ENCODE measurements around the gene ETS1. TPM values are rescaled to one million over a fixed set of nuclear protein-coding genes. Genes with fewer than 3 reads are reported as not detected.

ETS1 gene
- total and polyA plus RNA-seq, 2 experiments from 2014 or later, result 25.6 to 52.6 TPM

DNA sequence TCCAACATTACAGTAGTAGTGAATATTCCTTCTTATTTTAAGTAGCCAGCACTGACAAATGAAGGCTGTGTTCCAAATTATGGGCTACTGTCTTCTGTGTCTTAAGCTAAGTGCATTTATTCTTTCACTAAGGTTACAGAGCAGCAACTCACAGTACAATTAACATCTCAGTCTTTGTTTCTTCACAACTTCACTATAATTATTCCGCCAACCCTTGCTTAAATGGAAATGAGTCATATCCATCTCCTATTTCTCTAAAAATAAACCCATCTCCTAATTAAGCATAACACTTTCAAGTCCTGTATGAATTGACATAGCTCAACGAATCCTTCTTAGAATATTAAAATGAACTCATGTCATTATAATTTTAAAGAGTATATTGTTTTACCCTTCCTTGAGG is 6.7 kb downstream of the ETS1 start:
- peaks cover 6% of the 10 kb centered on the region for H3K27me3 Mint-ChIP-seq (ENCODE audit: insufficient read depth, low read depth, poor library complexity)
- no peak overlapping the region for H3K4me3 ChIP-seq
- H3K36me3 ChIP-seq (ENCODE audit: insufficient read depth), result no peaks in the 10 kb centered on the region
- no peaks in the 10 kb centered on the region for H3K9me2 ChIP-seq (ENCODE audit: insufficient read depth)
- H3K27me3 ChIP-seq (ENCODE audit: insufficient read depth), result no peaks in the 10 kb centered on the region
- DNase-seq (ENCODE audit: low spot score), result no peak
- H3K4me1 Mint-ChIP-seq, result peaks cover 88% of the 10 kb centered on the region
- no peak for TF ChIP-seq POLR2AphosphoS5 (IDR thresholded peaks at IDR 0.05; ENCODE audit: low read depth)
- TF ChIP-seq STAT1 (IDR thresholded peaks at IDR 0.05; ENCODE audit: unreplicated experiment), result no peak
- no peak for TF ChIP-seq ZNF331 (CRISPR knock-in tag; IDR thresholded peaks at IDR 0.05; ENCODE audit: low read depth)
- TF ChIP-seq NANOG (IDR thresholded peaks at IDR 0.05; ENCODE audit: borderline replicate concordance), result no peak
- TF ChIP-seq, protein P1, sequence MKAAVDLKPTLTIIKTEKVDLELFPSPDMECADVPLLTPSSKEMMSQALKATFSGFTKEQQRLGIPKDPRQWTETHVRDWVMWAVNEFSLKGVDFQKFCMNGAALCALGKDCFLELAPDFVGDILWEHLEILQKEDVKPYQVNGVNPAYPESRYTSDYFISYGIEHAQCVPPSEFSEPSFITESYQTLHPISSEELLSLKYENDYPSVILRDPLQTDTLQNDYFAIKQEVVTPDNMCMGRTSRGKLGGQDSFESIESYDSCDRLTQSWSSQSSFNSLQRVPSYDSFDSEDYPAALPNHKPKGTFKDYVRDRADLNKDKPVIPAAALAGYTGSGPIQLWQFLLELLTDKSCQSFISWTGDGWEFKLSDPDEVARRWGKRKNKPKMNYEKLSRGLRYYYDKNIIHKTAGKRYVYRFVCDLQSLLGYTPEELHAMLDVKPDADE (IDR thresholded peaks at IDR 0.05), result no peak
- TF ChIP-seq JUNB (IDR thresholded peaks at IDR 0.05; ENCODE audit: unreplicated experiment), result no peak
- TF ChIP-seq, protein P2, sequence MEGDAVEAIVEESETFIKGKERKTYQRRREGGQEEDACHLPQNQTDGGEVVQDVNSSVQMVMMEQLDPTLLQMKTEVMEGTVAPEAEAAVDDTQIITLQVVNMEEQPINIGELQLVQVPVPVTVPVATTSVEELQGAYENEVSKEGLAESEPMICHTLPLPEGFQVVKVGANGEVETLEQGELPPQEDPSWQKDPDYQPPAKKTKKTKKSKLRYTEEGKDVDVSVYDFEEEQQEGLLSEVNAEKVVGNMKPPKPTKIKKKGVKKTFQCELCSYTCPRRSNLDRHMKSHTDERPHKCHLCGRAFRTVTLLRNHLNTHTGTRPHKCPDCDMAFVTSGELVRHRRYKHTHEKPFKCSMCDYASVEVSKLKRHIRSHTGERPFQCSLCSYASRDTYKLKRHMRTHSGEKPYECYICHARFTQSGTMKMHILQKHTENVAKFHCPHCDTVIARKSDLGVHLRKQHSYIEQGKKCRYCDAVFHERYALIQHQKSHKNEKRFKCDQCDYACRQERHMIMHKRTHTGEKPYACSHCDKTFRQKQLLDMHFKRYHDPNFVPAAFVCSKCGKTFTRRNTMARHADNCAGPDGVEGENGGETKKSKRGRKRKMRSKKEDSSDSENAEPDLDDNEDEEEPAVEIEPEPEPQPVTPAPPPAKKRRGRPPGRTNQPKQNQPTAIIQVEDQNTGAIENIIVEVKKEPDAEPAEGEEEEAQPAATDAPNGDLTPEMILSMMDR (conservative IDR thresholded peaks at IDR 0.05; ENCODE audit: low read depth in 2 of 2), result no peak
- TF ChIP-seq, protein P3, sequence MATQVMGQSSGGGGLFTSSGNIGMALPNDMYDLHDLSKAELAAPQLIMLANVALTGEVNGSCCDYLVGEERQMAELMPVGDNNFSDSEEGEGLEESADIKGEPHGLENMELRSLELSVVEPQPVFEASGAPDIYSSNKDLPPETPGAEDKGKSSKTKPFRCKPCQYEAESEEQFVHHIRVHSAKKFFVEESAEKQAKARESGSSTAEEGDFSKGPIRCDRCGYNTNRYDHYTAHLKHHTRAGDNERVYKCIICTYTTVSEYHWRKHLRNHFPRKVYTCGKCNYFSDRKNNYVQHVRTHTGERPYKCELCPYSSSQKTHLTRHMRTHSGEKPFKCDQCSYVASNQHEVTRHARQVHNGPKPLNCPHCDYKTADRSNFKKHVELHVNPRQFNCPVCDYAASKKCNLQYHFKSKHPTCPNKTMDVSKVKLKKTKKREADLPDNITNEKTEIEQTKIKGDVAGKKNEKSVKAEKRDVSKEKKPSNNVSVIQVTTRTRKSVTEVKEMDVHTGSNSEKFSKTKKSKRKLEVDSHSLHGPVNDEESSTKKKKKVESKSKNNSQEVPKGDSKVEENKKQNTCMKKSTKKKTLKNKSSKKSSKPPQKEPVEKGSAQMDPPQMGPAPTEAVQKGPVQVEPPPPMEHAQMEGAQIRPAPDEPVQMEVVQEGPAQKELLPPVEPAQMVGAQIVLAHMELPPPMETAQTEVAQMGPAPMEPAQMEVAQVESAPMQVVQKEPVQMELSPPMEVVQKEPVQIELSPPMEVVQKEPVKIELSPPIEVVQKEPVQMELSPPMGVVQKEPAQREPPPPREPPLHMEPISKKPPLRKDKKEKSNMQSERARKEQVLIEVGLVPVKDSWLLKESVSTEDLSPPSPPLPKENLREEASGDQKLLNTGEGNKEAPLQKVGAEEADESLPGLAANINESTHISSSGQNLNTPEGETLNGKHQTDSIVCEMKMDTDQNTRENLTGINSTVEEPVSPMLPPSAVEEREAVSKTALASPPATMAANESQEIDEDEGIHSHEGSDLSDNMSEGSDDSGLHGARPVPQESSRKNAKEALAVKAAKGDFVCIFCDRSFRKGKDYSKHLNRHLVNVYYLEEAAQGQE (IDR thresholded peaks at IDR 0.05; ENCODE audit: unreplicated experiment), result no peak
- TF ChIP-seq EZH2phosphoT487 (IDR thresholded peaks at IDR 0.05; ENCODE audit: unreplicated experiment), result no peak
- TF ChIP-seq ZNF114 (CRISPR knock-in tag; IDR thresholded peaks at IDR 0.05), result no peak
- TF ChIP-seq EZH2 (IDR thresholded peaks at IDR 0.05; ENCODE audit: low read depth, unreplicated experiment), result no peak
- TF ChIP-seq, protein P4, sequence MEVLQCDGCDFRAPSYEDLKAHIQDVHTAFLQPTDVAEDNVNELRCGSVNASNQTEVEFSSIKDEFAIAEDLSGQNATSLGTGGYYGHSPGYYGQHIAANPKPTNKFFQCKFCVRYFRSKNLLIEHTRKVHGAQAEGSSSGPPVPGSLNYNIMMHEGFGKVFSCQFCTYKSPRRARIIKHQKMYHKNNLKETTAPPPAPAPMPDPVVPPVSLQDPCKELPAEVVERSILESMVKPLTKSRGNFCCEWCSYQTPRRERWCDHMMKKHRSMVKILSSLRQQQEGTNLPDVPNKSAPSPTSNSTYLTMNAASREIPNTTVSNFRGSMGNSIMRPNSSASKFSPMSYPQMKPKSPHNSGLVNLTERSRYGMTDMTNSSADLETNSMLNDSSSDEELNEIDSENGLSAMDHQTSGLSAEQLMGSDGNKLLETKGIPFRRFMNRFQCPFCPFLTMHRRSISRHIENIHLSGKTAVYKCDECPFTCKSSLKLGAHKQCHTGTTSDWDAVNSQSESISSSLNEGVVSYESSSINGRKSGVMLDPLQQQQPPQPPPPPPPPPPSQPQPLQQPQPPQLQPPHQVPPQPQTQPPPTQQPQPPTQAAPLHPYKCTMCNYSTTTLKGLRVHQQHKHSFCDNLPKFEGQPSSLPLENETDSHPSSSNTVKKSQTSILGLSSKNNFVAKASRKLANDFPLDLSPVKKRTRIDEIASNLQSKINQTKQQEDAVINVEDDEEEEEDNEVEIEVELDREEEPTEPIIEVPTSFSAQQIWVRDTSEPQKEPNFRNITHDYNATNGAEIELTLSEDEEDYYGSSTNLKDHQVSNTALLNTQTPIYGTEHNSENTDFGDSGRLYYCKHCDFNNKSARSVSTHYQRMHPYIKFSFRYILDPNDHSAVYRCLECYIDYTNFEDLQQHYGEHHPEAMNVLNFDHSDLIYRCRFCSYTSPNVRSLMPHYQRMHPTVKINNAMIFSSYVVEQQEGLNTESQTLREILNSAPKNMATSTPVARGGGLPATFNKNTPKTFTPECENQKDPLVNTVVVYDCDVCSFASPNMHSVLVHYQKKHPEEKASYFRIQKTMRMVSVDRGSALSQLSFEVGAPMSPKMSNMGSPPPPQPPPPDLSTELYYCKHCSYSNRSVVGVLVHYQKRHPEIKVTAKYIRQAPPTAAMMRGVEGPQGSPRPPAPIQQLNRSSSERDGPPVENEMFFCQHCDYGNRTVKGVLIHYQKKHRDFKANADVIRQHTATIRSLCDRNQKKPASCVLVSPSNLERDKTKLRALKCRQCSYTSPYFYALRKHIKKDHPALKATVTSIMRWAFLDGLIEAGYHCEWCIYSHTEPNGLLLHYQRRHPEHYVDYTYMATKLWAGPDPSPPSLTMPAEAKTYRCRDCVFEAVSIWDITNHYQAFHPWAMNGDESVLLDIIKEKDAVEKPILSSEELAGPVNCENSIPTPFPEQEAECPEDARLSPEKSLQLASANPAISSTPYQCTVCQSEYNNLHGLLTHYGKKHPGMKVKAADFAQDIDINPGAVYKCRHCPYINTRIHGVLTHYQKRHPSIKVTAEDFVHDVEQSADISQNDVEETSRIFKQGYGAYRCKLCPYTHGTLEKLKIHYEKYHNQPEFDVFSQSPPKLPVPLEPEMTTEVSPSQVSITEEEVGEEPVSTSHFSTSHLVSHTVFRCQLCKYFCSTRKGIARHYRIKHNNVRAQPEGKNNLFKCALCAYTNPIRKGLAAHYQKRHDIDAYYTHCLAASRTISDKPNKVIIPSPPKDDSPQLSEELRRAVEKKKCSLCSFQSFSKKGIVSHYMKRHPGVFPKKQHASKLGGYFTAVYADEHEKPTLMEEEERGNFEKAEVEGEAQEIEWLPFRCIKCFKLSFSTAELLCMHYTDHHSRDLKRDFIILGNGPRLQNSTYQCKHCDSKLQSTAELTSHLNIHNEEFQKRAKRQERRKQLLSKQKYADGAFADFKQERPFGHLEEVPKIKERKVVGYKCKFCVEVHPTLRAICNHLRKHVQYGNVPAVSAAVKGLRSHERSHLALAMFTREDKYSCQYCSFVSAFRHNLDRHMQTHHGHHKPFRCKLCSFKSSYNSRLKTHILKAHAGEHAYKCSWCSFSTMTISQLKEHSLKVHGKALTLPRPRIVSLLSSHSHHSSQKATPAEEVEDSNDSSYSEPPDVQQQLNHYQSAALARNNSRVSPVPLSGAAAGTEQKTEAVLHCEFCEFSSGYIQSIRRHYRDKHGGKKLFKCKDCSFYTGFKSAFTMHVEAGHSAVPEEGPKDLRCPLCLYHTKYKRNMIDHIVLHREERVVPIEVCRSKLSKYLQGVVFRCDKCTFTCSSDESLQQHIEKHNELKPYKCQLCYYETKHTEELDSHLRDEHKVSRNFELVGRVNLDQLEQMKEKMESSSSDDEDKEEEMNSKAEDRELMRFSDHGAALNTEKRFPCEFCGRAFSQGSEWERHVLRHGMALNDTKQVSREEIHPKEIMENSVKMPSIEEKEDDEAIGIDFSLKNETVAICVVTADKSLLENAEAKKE (CRISPR knock-in tag; IDR thresholded peaks at IDR 0.05), result no peak
- no peak for TF ChIP-seq CREB1 (CRISPR knock-in tag; IDR thresholded peaks at IDR 0.05; ENCODE audit: low read depth)
- peak overlapping the region; percentile 58 for H3K27ac Mint-ChIP-seq
- H3F3A ChIP-seq (replicated peaks; ENCODE audit: low read depth), result no peaks in the 10 kb centered on the region
- peak overlapping the region; percentile 17; the same call in 1 of the 3 replicates for H3K4me3 Mint-ChIP-seq
- no peaks in the 10 kb centered on the region for H4K20me1 ChIP-seq (replicated peaks; ENCODE audit: insufficient read depth)
- H2AFZ ChIP-seq, result no peak overlapping the region
- peaks cover 80% of the 10 kb centered on the region for H3K4me1 ChIP-seq (ENCODE audit: insufficient read depth)
- ATAC-seq, result no peak
- H3K79me2 ChIP-seq (replicated peaks; ENCODE audit: insufficient read depth), result peaks cover 88% of the 10 kb centered on the region
- H3K36me3 Mint-ChIP-seq (ENCODE audit: low read depth), result peaks cover 4% of the 10 kb centered on the region; the same call in 2 of the 3 replicates
- H3K4me2 ChIP-seq, result peak overlapping the region; percentile 87
- H3K9me3 Mint-ChIP-seq, result no peaks in the 10 kb centered on the region
- H3K27ac ChIP-seq (ENCODE audit: low read depth), result peak overlapping the region; percentile 73; the same call in 1 of the 2 replicates
